Peyer's patch (tissue), 4 donors: ENCODE measurements around the gene DGCR2.

Source experiments
- POLR2A ChIP-seq, 2 donors: fragments of 450-650 bp; IDR thresholded peaks; one replicate each; pipeline ENCODE4 v1.5.1; 2017; ENCODE audit warnings: antibody characterized with exemption in 2 of 2, mild to moderate bottlenecking in 2 of 2, moderate library complexity in 2 of 2
- TF ChIP-seq, protein P1 (sequence below), 6 experiments: fragments of 450-650 bp in 4 of 6; fragments of 200-600 bp in 2 of 6; sonication (generic) in 1 of 6; IDR thresholded peaks; one replicate each; pipeline ENCODE4 v1.5.1; 2017 to 2019; ENCODE audit warnings: antibody characterized with exemption in 6 of 6, mild to moderate bottlenecking in 3 of 6, moderate library complexity in 1 of 6

DNA sequence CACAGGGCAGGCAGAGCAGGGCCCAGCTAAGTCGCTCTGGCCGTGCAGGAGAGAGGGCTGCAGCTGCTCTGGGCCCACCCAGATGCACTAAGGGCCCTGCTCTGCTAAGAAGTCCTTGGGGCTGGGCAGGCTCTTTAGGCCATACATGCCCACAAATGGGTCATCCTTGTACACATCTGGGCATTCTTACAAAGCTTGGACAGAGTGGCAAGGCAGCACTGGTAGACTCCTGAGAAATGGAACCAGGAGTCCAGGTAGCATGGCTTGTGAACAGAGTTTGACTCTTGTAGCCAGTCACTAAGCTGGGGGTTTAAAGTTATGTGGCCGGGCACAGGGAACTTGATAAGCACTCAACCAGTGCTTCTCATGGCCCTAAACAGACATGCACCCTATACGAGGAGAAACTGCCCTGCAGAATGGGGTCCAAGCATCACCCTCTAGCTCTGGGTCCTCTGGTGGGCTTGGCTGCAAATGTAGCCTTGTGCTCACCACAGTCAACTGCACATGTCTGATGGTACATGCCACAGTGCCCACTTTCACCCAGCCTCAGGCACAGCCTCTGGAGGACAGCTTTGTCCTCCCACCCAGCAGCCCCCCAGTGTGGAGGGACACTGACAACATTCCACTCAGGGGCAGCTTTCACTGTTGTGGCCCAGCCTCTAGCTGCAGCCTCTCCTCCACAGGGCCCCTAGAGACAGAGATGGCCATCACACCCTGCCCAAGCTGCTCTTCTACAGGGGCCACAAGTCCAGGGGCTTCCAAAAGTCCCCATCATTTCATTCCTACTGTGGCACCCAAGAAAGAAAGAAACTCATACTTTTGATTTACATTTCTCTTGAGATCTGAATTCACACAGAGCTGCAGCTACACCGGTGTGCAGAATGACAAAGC lies 75.2 kb downstream of the DGCR2 start:
- TF ChIP-seq POLR2A (IDR thresholded peaks at IDR 0.05), result no peak
- TF ChIP-seq, protein P1, sequence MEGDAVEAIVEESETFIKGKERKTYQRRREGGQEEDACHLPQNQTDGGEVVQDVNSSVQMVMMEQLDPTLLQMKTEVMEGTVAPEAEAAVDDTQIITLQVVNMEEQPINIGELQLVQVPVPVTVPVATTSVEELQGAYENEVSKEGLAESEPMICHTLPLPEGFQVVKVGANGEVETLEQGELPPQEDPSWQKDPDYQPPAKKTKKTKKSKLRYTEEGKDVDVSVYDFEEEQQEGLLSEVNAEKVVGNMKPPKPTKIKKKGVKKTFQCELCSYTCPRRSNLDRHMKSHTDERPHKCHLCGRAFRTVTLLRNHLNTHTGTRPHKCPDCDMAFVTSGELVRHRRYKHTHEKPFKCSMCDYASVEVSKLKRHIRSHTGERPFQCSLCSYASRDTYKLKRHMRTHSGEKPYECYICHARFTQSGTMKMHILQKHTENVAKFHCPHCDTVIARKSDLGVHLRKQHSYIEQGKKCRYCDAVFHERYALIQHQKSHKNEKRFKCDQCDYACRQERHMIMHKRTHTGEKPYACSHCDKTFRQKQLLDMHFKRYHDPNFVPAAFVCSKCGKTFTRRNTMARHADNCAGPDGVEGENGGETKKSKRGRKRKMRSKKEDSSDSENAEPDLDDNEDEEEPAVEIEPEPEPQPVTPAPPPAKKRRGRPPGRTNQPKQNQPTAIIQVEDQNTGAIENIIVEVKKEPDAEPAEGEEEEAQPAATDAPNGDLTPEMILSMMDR (IDR thresholded peaks at IDR 0.05), result no peak
